Naive thymus-derived CD4-positive, alpha-beta T cell (primary cell): ENCODE results near the gene MAPKAP1. TPM values are rescaled to one million over a fixed set of nuclear protein-coding genes. Genes with fewer than 3 reads are reported as not detected.

ENCODE experiments used
- ATAC-seq: fragments of 150-1000 bp; cut with Tn5 transposase; 2 replicates; pipeline ENCODE4 v1.10.0; 2021; ENCODE audit warnings: mild to moderate bottlenecking, moderate library complexity
- CTCF ChIA-PET: fragments of 350-600 bp; sonication (Branson Sonifier 250); formaldehyde crosslinking; loops from one replicate; lab custom pipeline; 2021; ENCODE audit warnings: antibody characterized with exemption; lab: Charles Lee
- POLR2A ChIA-PET: fragments of 350-600 bp; sonication (Branson Sonifier 250); formaldehyde crosslinking; loops from one replicate; lab custom pipeline; 2021; ENCODE audit warnings: antibody characterized with exemption, inconsistent platforms; lab: Charles Lee
- DNase-seq, 9 donors: peaks; one replicate each; pipeline versions ENCODE4 v3.0.0 to v3.0.0-alpha.2; 2020 to 2022; ENCODE audit warnings: mixed read lengths in 1 of 9
- H3K27ac ChIP-seq: one replicate; pipeline ENCODE4 v1.7.0; 2013; ENCODE audit warnings: mild to moderate bottlenecking, low read depth, low read length, moderate library complexity
- H3K27me3 ChIP-seq, 2 donors: one replicate each; pipeline ENCODE4 v1.7.0; 2013; ENCODE audit warnings: low read length in 2 of 2, mild to moderate bottlenecking in 2 of 2, moderate library complexity in 2 of 2; ENCODE audit not compliant: control insufficient read depth in 2 of 2, insufficient read depth in 2 of 2
- H3K36me3 ChIP-seq, 3 experiments: 1 replicate in 2 of 3; 2 replicates in 1 of 3; pipeline ENCODE4 v1.7.0; 2013; ENCODE audit warnings: low read length in 3 of 3, mild to moderate bottlenecking in 3 of 3, moderate library complexity in 1 of 3; ENCODE audit not compliant: insufficient read depth in 3 of 3, control insufficient read depth in 2 of 3
- H3K4me1 ChIP-seq, 2 donors: one replicate each; pipeline ENCODE4 v1.7.0; 2013; ENCODE audit warnings: low read length in 2 of 2, mild to moderate bottlenecking in 2 of 2, moderate library complexity in 1 of 2; ENCODE audit not compliant: control insufficient read depth in 2 of 2, insufficient read depth in 2 of 2
- H3K4me3 ChIP-seq: 2 replicates; pipeline ENCODE4 v1.7.0; 2013; ENCODE audit warnings: mild to moderate bottlenecking, low read length
- H3K9me3 ChIP-seq, 3 experiments: 1 replicate in 2 of 3; 2 replicates in 1 of 3; pipeline ENCODE4 v1.7.0; 2013; ENCODE audit warnings: low read length in 3 of 3; ENCODE audit not compliant: control insufficient read depth in 2 of 3
- H3K27ac Mint-ChIP-seq, 9 donors: one replicate each; pipeline ENCODE4 v1.8.0; 2020 to 2022; ENCODE audit warnings: mixed read lengths in 9 of 9, mild to moderate bottlenecking in 8 of 9, moderate library complexity in 5 of 9, inconsistent platforms in 2 of 9
- H3K27me3 Mint-ChIP-seq, 5 donors: one replicate each; pipeline ENCODE4 v1.8.0; 2021 to 2022; ENCODE audit warnings: mixed read lengths in 5 of 5, mild to moderate bottlenecking in 1 of 5
- H3K36me3 Mint-ChIP-seq, 5 donors: one replicate each; pipeline ENCODE4 v1.8.0; 2020 to 2022; ENCODE audit warnings: mixed read lengths in 5 of 5, mild to moderate bottlenecking in 3 of 5, inconsistent platforms in 1 of 5
- H3K4me1 Mint-ChIP-seq, 7 donors: one replicate each; pipeline ENCODE4 v1.8.0; 2020 to 2022; ENCODE audit warnings: mixed read lengths in 7 of 7, mild to moderate bottlenecking in 3 of 7, inconsistent platforms in 1 of 7
- H3K4me3 Mint-ChIP-seq, 10 donors: one replicate each; pipeline ENCODE4 v1.8.0; 2020 to 2022; ENCODE audit warnings: mild to moderate bottlenecking in 10 of 10, mixed read lengths in 10 of 10, moderate library complexity in 6 of 10, inconsistent platforms in 2 of 10
- H3K9me3 Mint-ChIP-seq, 11 donors: one replicate each; pipeline ENCODE4 v1.8.0; 2020 to 2022; ENCODE audit warnings: mixed read lengths in 11 of 11, mild to moderate bottlenecking in 4 of 11, inconsistent platforms in 1 of 11, moderate library complexity in 1 of 11
- intact Hi-C, 2 donors: fragments of 100-400 bp; cut with micrococcal nuclease; formaldehyde crosslinking; loops; one replicate each; pipeline ENCODE4 v1.15.1; 2023
- polyA plus RNA-seq, 2 donors: library from polyadenylated mRNA; unstranded; fragments of 300-500 nt; fragmentation: Illumina TruSeq; gene quantifications; one replicate each; pipeline ENCODE4 v1.2.3, GENCODE V29; 2021
- total RNA-seq, 6 experiments: library from RNA in 5 of 6; stranded (reverse) in 5 of 6; gene quantifications; 1 replicate in 5 of 6; 2 replicates in 1 of 6; pipeline ENCODE4 v1.2.3 and lab custom pipeline; 2021 to 2026

The MAPKAP1 gene
- total and polyA plus RNA-seq, 7 experiments from 2014 or later = 41.3 to 73.6 (median 55.8) TPM

DNA sequence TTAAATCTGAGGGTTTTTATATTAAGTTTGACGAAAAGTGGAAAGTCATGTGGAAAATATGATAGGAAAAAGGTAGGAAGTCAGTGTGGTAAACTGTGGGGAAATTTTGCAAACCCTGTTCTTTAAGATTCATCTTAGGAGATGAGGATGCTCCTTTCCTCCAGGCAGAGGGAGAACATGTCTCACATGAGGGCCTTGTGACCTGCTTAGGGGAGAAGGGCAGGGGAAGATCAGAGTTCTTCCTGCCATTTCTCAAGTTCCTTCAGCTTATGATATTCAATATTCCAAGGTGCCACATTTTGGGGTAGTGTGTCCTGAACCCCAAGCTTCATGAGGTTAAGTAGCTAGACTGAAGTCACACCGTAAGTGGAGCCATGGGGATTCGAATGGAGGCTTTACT is 53.7 kb downstream of the MAPKAP1 start:
- Mint-ChIP-seq H3K36me3 (peaks cover 11 to 66% (median 30%) of the 10 kb centered on the region in 5 donors), H3K4me3 (no peak overlapping the region), H3K4me1 (peaks cover 23 to 76% (median 48%) of the 10 kb centered on the region in 7 donors), H3K27me3 (no peaks in the 10 kb centered on the region), H3K27ac (peak overlapping the region in 1 of 9 donors; percentile 15), H3K9me3 (no peaks in the 10 kb centered on the region)
- Histone ChIP-seq H3K36me3 (peaks cover 0 to 3% (median 0%) of the 10 kb centered on the region in 3 experiments), H3K27ac (no peak overlapping the region), H3K4me3 (no peak overlapping the region), H3K9me3 (no peaks in the 10 kb centered on the region), H3K4me1 (peaks cover 0 to under 1% of the 10 kb centered on the region in 2 donors), H3K27me3 (no peaks in the 10 kb centered on the region)
- ATAC-seq = no peak
- intact Hi-C loops = no loop called here
- POLR2A ChIA-PET = no interaction called here
- no peak for DNase-seq
- CTCF ChIA-PET = no interaction called here

GRCh38 chr9:125652759-125653158 is 54.2 kb downstream of the MAPKAP1 start:
- Mint-ChIP-seq H3K4me1 (peaks cover 25 to 75% (median 47%) of the 10 kb centered on the region in 7 donors), H3K27me3 (no peaks in the 10 kb centered on the region), H3K9me3 (no peaks in the 10 kb centered on the region), H3K27ac (peak overlapping the region in 1 of 9 donors; percentile 15), H3K4me3 (no peak overlapping the region), H3K36me3 (peaks cover 10 to 64% (median 26%) of the 10 kb centered on the region in 5 donors)
- DNase-seq (no peak), ATAC-seq (no peak)
- CTCF ChIA-PET = no interaction called here
- H3K4me3 ChIP-seq = no peak overlapping the region
- intact Hi-C loops = no loop called here
- no peaks in the 10 kb centered on the region for H3K27me3 ChIP-seq
- no peaks in the 10 kb centered on the region for H3K9me3 ChIP-seq
- H3K27ac ChIP-seq = no peak overlapping the region
- POLR2A ChIA-PET = no interaction called here
- peaks cover 0 to 2% (median 0%) of the 10 kb centered on the region in 3 experiments for H3K36me3 ChIP-seq
- peaks cover under 1 to 4% of the 10 kb centered on the region in 2 donors for H3K4me1 ChIP-seq

GRCh38 chr9:125652233-125652594 is 54.8 kb downstream of the MAPKAP1 start:
- H3K36me3 Mint-ChIP-seq = peaks cover 4 to 59% (median 24%) of the 10 kb centered on the region in 5 donors
- H3K4me1 ChIP-seq = peaks cover 6 to 8% of the 10 kb centered on the region in 2 donors
- no peak overlapping the region for H3K27ac ChIP-seq
- H3K9me3 ChIP-seq = no peaks in the 10 kb centered on the region
- no peak overlapping the region for H3K27ac Mint-ChIP-seq
- intact Hi-C loops = no loop called here
- H3K36me3 ChIP-seq = no peaks in the 10 kb centered on the region
- ATAC-seq (no peak), DNase-seq (no peak)
- CTCF ChIA-PET = no interaction called here
- POLR2A ChIA-PET = no interaction called here
- H3K4me3 Mint-ChIP-seq = no peak overlapping the region
- no peaks in the 10 kb centered on the region for H3K27me3 ChIP-seq
- no peaks in the 10 kb centered on the region for H3K27me3 Mint-ChIP-seq
- no peak overlapping the region for H3K4me3 ChIP-seq
- no peaks in the 10 kb centered on the region for H3K9me3 Mint-ChIP-seq
- peaks cover 30 to 76% (median 50%) of the 10 kb centered on the region in 7 donors for H3K4me1 Mint-ChIP-seq

DNA sequence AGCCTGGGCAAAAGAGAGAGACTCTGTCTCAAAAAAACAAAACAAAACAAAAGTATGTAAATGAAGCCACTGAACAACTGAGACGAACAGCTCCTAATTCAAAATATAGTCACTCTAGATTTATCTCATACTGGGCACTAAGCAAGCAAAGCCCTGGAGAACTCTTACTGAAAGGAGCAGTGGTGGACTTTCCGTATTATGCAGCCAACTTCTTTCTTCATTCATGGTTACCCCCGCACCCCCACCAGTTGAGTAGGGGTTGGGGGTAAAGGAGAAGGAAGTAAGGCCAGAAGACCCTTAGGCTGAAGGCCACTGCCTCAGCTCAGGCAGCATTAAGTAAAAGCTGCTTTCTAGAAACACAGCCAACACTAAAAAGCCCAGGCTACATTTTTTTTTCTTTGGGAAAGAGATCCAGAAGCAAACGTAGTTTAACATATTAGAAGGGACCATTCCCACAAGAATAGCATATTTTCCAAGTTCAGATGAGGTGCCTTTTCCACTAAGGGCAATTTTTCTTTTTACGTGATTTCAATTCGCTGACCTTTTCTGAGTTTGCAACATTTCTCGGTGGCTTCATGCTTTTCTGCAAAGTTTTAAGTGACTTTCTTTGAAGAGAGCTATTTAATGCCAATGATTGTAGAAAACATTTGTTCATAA is 55.3 kb downstream of the MAPKAP1 start:
- H3K27me3 Mint-ChIP-seq = no peaks in the 10 kb centered on the region
- H3K4me3 Mint-ChIP-seq = no peak overlapping the region
- intact Hi-C loops = loop anchor here in 1 of 2 donors (2.0 kb wide), 1 partner anchor 55 kb away; the partner anchor contains the start of gene MAPKAP1
- no peaks in the 10 kb centered on the region for H3K9me3 Mint-ChIP-seq
- no peaks in the 10 kb centered on the region for H3K9me3 ChIP-seq
- peaks cover 3 to 54% (median 21%) of the 10 kb centered on the region in 5 donors for H3K36me3 Mint-ChIP-seq
- ChIA-PET POLR2A (no interaction called here), CTCF (no interaction called here)
- H3K27ac Mint-ChIP-seq = peak overlapping the region in 1 of 9 donors; percentile 63
- no peak for DNase-seq
- H3K4me3 ChIP-seq = no peak overlapping the region
- no peak for ATAC-seq
- no peaks in the 10 kb centered on the region for H3K36me3 ChIP-seq
- no peak overlapping the region for H3K27ac ChIP-seq
- H3K4me1 ChIP-seq = peaks cover 9 to 11% of the 10 kb centered on the region in 2 donors
- H3K27me3 ChIP-seq = no peaks in the 10 kb centered on the region
- H3K4me1 Mint-ChIP-seq = peaks cover 36 to 78% (median 55%) of the 10 kb centered on the region in 7 donors

GRCh38 chr9:125650271-125650737 is 56.7 kb downstream of the MAPKAP1 start:
- Mint-ChIP-seq H3K4me1 (peaks cover 47 to 81% (median 66%) of the 10 kb centered on the region in 7 donors), H3K27me3 (no peaks in the 10 kb centered on the region), H3K4me3 (peak overlapping the region in 5 of 10 donors; percentile 1 to 31 (median 22)), H3K27ac (peak overlapping the region in 7 of 9 donors; percentile 5 to 70 (median 24)), H3K9me3 (no peaks in the 10 kb centered on the region), H3K36me3 (peaks cover 3 to 43% (median 21%) of the 10 kb centered on the region in 5 donors)
- intact Hi-C loops = loop anchor here in 1 of 2 donors (2.0 kb wide), 1 partner anchor 56 kb away; the partner anchor contains the start of gene MAPKAP1
- POLR2A ChIA-PET = no interaction called here
- DNase-seq = peak in 1 of 9 donors; percentile 10
- Histone ChIP-seq H3K4me1 (peaks cover 14 to 15% of the 10 kb centered on the region in 2 donors), H3K36me3 (no peaks in the 10 kb centered on the region), H3K27me3 (no peaks in the 10 kb centered on the region), H3K9me3 (no peaks in the 10 kb centered on the region), H3K4me3 (no peak overlapping the region), H3K27ac (no peak overlapping the region)
- ATAC-seq = peak; percentile 77
- CTCF ChIA-PET = no interaction called here

DNA sequence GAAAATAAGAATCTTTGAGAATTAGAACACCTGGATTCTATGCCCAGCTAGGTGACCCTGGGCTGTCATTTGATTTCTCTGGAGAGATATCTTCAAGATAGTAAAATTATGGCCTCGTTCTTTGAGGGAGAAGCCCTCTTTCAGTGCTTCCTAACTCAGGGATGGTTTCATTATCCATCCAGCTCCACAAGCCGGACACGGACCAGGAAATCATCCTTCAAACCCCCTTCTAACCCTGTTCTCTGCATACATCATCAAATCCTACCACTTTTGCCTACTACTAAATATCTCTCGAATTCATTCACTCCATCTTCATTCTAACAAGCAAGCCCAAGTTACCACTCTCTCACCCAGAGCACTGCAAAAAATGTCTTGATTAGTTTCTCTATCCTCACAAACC is 57.2 kb downstream of the MAPKAP1 start:
- intact Hi-C loops = loop anchor here in 1 of 2 donors (2.0 kb wide), 1 partner anchor 57 kb away; the partner anchor contains the start of gene MAPKAP1
- ATAC-seq (no peak), DNase-seq (no peak)
- H3K9me3 ChIP-seq = no peaks in the 10 kb centered on the region
- no peaks in the 10 kb centered on the region for H3K36me3 ChIP-seq
- H3K27ac ChIP-seq = no peak overlapping the region
- Mint-ChIP-seq H3K9me3 (no peaks in the 10 kb centered on the region), H3K27me3 (no peaks in the 10 kb centered on the region), H3K36me3 (peaks cover 3 to 44% (median 24%) of the 10 kb centered on the region in 5 donors), H3K4me3 (peak overlapping the region in 2 of 10 donors; percentile 1 to 22), H3K27ac (peak overlapping the region in 7 of 9 donors; percentile 5 to 70 (median 47)), H3K4me1 (peaks cover 52 to 85% (median 71%) of the 10 kb centered on the region in 7 donors)
- H3K27me3 ChIP-seq = no peaks in the 10 kb centered on the region
- POLR2A ChIA-PET = no interaction called here
- CTCF ChIA-PET = no interaction called here
- H3K4me1 ChIP-seq = peaks cover 14 to 15% of the 10 kb centered on the region in 2 donors
- no peak overlapping the region for H3K4me3 ChIP-seq
